Stimulated activated CD8-positive, alpha-beta memory T cell treated with anti-CD3 and anti-CD28 coated beads, Interleukin-4, amount 100 ng/mL, for 48 hours (primary cell): ENCODE measurements around the gene SELENOM.
"Not testable (repeated sequence)": the region's sequence is repeated elsewhere in the genome, so short reads cannot be mapped to it uniquely, and the experiment has no call there.

ENCODE experiments used
- DNase-seq: peaks from one replicate; pipeline ENCODE4 v3.0.0-alpha.2; 2020

The SELENOM gene

GRCh38 chr22:31130873-31131272 lies 23.5 kb upstream of the SELENOM start:
- no peak for DNase-seq

- no peak for DNase-seq
Observed at GRCh38 chr22:31128156-31128555, 20.8 kb upstream of the SELENOM start.

- DNase-seq = no peak
Observed at GRCh38 chr22:31127181-31127772, 19.9 kb upstream of the SELENOM start.

GRCh38 chr22:31126869-31127175 lies 19.5 kb upstream of the SELENOM start:
- DNase-seq = no peak

- no peak for DNase-seq
Observed at GRCh38 chr22:31126128-31126868, 18.9 kb upstream of the SELENOM start.

GRCh38 chr22:31125521-31126117 lies 18.3 kb upstream of the SELENOM start:
- DNase-seq = no peak

GRCh38 chr22:31124811-31125465 lies 17.6 kb upstream of the SELENOM start:
- DNase-seq = no peak

- no peak for DNase-seq
Observed at GRCh38 chr22:31124290-31124689, 16.9 kb upstream of the SELENOM start.

GRCh38 chr22:31123292-31123602 lies 15.9 kb upstream of the SELENOM start:
- DNase-seq = no peak

GRCh38 chr22:31122532-31123291 lies 15.3 kb upstream of the SELENOM start, which contains the start of gene INPP5J:
INPP5J (plus strand) TSS chr22:31122966; CDS start chr22:31123015, 49 bp downstream.
- no peak for DNase-seq

GRCh38 chr22:31122196-31122531 lies 14.8 kb upstream of the SELENOM start:
- DNase-seq = no peak

GRCh38 chr22:31121403-31121802 lies 14.0 kb upstream of the SELENOM start:
- DNase-seq = no peak

- no peak for DNase-seq
Observed at GRCh38 chr22:31120642-31121041, 13.3 kb upstream of the SELENOM start.

- no peak for DNase-seq
Observed at GRCh38 chr22:31120230-31120629, 12.9 kb upstream of the SELENOM start.

GRCh38 chr22:31119026-31119717 lies 11.8 kb upstream of the SELENOM start:
- no peak for DNase-seq

GRCh38 chr22:31118046-31118820 lies 10.9 kb upstream of the SELENOM start:
- DNase-seq = no peak

GRCh38 chr22:31112547-31113091 lies 5.3 kb upstream of the SELENOM start:
- not testable (repeated sequence) for DNase-seq

- no peak for DNase-seq
Observed at GRCh38 chr22:31107894-31108218, 488 bp upstream of the SELENOM start.

GRCh38 chr22:31106731-31107177 lies 614 bp downstream of the SELENOM start:
- DNase-seq = no peak

- DNase-seq = no peak
Observed at GRCh38 chr22:31106001-31106571, 1.3 kb downstream of the SELENOM start.

- no peak for DNase-seq
Observed at GRCh38 chr22:31105282-31105929, 2.0 kb downstream of the SELENOM start.
